ENCODE data around the gene FOCAD. TPM values are rescaled to one million over a fixed set of nuclear protein-coding genes. Genes with fewer than 3 reads are reported as not detected.

Gene FOCAD
- total and polyA plus RNA-seq, 4 donors = 6.8 to 62.1 (median 27.9) TPM

GRCh38 chr9:20702570-20702969 is 18.5 kb downstream of the FOCAD start:
- no peak for ATAC-seq (ENCODE audit: insufficient read depth, low FRiP score)
- H3K4me3 ChIP-seq = no peak overlapping the region
- peaks cover 3 to 19% (median 5%) of the 10 kb centered on the region in 5 donors for H3K4me1 ChIP-seq (ENCODE audit: control insufficient read depth in 5 of 5, insufficient read depth in 5 of 5, low read length in 5 of 5)
- WGBS, 2 donors = 66 to 90% methylated on average over 4 of the region's 4 CpGs
- no peak for TF ChIP-seq CTCF (IDR thresholded peaks at IDR 0.05; ENCODE audit: control extremely low read depth, extremely low read depth)
- H3K27me3 ChIP-seq (ENCODE audit: control insufficient read depth in 3 of 3, insufficient read depth in 3 of 3, low read length in 2 of 3) = no peaks in the 10 kb centered on the region
- no peaks in the 10 kb centered on the region for H3K36me3 ChIP-seq (ENCODE audit: control insufficient read depth in 4 of 4, insufficient read depth in 4 of 4, low read length in 4 of 4)
- H3K9ac ChIP-seq (ENCODE audit: insufficient read depth in 1 of 2, low read length in 2 of 2) = no peak overlapping the region
- no peaks in the 10 kb centered on the region for H3K9me3 ChIP-seq (ENCODE audit: control insufficient read depth in 4 of 4, insufficient read depth in 3 of 4, low read length in 3 of 4)
- no peak for DNase-seq
- H3K27ac ChIP-seq (ENCODE audit: low read depth in 1 of 2, low read length in 1 of 2) = no peak overlapping the region

- Histone ChIP-seq H3K4me1 (ENCODE audit: control insufficient read depth in 5 of 5, insufficient read depth in 5 of 5, low read length in 5 of 5) (peaks cover 3 to 22% (median 5%) of the 10 kb centered on the region in 5 donors), H3K27ac (ENCODE audit: low read depth in 1 of 2, low read length in 1 of 2) (no peak overlapping the region), H3K27me3 (ENCODE audit: control insufficient read depth in 3 of 3, insufficient read depth in 3 of 3, low read length in 2 of 3) (no peaks in the 10 kb centered on the region), H3K4me3 (no peak overlapping the region), H3K9ac (ENCODE audit: insufficient read depth in 1 of 2, low read length in 2 of 2) (no peak overlapping the region), H3K36me3 (ENCODE audit: control insufficient read depth in 4 of 4, insufficient read depth in 4 of 4, low read length in 4 of 4) (no peaks in the 10 kb centered on the region), H3K9me3 (ENCODE audit: control insufficient read depth in 4 of 4, insufficient read depth in 3 of 4, low read length in 3 of 4) (no peaks in the 10 kb centered on the region)
- no peak for TF ChIP-seq CTCF (IDR thresholded peaks at IDR 0.05; ENCODE audit: control extremely low read depth, extremely low read depth)
- DNase-seq = no peak
- no peak for ATAC-seq (ENCODE audit: insufficient read depth, low FRiP score)
- WGBS, 2 donors = 69 to 81% methylated on average over 3 of the region's 3 CpGs
Measured at GRCh38 chr9:20703146-20703545, 19.1 kb downstream of the FOCAD start.

GRCh38 chr9:20707708-20708107 is 23.6 kb downstream of the FOCAD start:
- Histone ChIP-seq H3K27me3 (ENCODE audit: control insufficient read depth in 3 of 3, insufficient read depth in 3 of 3, low read length in 2 of 3) (no peaks in the 10 kb centered on the region), H3K4me3 (no peak overlapping the region), H3K4me1 (ENCODE audit: control insufficient read depth in 5 of 5, insufficient read depth in 5 of 5, low read length in 5 of 5) (peaks cover 0 to 17% (median 5%) of the 10 kb centered on the region in 5 donors), H3K27ac (ENCODE audit: low read depth in 1 of 2, low read length in 1 of 2) (no peak overlapping the region), H3K9me3 (ENCODE audit: control insufficient read depth in 4 of 4, insufficient read depth in 3 of 4, low read length in 3 of 4) (no peaks in the 10 kb centered on the region), H3K36me3 (ENCODE audit: control insufficient read depth in 4 of 4, insufficient read depth in 4 of 4, low read length in 4 of 4) (no peaks in the 10 kb centered on the region), H3K9ac (ENCODE audit: insufficient read depth in 1 of 2, low read length in 2 of 2) (no peak overlapping the region)
- no peak for ATAC-seq (ENCODE audit: insufficient read depth, low FRiP score)
- 89 to 91% methylated on average over 2 of the region's 2 CpGs for WGBS, 2 donors
- no peak for TF ChIP-seq CTCF (IDR thresholded peaks at IDR 0.05; ENCODE audit: control extremely low read depth, extremely low read depth)
- DNase-seq = no peak

- DNase-seq = no peak
- Histone ChIP-seq H3K4me3 (no peak overlapping the region), H3K27ac (ENCODE audit: low read depth in 1 of 2, low read length in 1 of 2) (no peak overlapping the region), H3K9me3 (ENCODE audit: control insufficient read depth in 4 of 4, insufficient read depth in 3 of 4, low read length in 3 of 4) (no peaks in the 10 kb centered on the region), H3K36me3 (ENCODE audit: control insufficient read depth in 4 of 4, insufficient read depth in 4 of 4, low read length in 4 of 4) (peaks cover 0 to 5% (median under 1%) of the 10 kb centered on the region in 4 donors), H3K4me1 (ENCODE audit: control insufficient read depth in 5 of 5, insufficient read depth in 5 of 5, low read length in 5 of 5) (peaks cover 0 to 10% (median 4%) of the 10 kb centered on the region in 5 donors), H3K27me3 (ENCODE audit: control insufficient read depth in 3 of 3, insufficient read depth in 3 of 3, low read length in 2 of 3) (no peaks in the 10 kb centered on the region), H3K9ac (ENCODE audit: insufficient read depth in 1 of 2, low read length in 2 of 2) (no peak overlapping the region)
- no peak for TF ChIP-seq CTCF (IDR thresholded peaks at IDR 0.05; ENCODE audit: control extremely low read depth, extremely low read depth)
- no peak for ATAC-seq (ENCODE audit: insufficient read depth, low FRiP score)
- 38 to 57% methylated on average over 1 of the region's 1 CpG for WGBS, 2 donors
Measured at GRCh38 chr9:20713172-20713571, 29.1 kb downstream of the FOCAD start.
